NCI-H146 treated with DMSO at 0.1 percent for 48 hours (cell line): Measurements from ENCODE around the gene TRIM66.

ENCODE experiments used
- DNase-seq: peaks from one replicate; lab custom pipeline; 2025; ENCODE audit not compliant: unreplicated experiment; lab: John Stamatoyannopoulos, UW

The TRIM66 gene

DNA sequence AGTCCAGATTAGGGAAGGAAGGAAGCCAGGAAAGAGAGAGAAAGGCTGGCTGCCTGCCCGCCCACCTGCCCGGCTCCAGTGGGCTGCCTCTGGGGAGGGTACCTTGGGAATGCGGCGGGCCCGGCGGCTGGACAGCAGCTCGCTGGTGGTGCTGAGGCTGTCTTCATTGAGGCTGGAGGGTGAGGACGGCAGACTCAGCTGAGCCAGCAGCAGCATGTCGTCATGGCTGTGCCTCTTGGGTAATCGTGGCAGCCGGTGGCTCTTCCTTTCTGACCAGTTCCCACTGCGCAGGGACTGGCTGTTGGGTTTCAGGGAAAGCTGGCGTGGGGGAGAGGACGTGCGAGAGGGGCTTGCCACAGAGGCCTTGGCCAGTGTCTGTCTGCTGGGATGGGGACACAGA, 33.0 kb upstream of the TRIM66 start:
- no peak for DNase-seq

- DNase-seq: no peak
These were observed 32.3 kb upstream of the TRIM66 start for GRCh38 chr11:8714622-8715225.

DNA sequence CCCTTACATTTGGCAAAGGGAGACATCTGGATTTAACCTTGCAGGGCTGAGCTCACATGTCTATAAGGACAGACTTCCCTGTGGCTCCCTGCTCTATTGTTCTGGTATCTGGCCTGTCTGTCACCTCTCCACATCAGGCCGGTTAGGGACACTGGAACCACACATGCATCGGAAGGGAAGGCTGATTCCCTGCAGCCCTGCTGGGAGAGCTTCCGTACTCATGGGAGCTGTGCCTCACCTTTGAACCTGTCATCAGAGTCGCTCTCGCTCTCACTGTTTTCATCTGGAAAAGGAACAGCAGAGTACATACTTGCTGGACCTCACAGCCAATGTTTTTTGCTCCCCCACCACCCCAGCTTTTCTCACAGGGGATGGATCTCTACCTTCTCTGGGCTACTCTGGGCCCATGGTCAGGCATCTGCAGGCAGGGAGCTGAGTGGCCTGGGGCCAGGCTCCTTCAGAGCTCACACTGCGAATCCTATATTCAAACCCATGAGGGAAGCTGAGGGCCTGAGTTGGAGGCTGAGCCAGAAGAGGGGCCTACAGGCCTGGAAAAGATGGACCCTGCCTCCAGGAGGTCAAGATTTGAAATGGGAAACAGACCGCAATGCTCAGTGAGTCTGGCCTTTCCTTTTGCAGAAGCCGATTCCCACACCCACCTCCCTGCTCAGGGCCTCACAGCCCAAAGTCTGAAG, 31.4 kb upstream of the TRIM66 start:
- DNase-seq: no peak

GRCh38 chr11:8712506-8712905, 30.0 kb upstream of the TRIM66 start:
- DNase-seq: no peak

- DNase-seq: no peak
These were observed 29.5 kb upstream of the TRIM66 start for GRCh38 chr11:8711895-8712442.

GRCh38 chr11:8709777-8710176, 27.3 kb upstream of the TRIM66 start:
- DNase-seq: no peak

- no peak for DNase-seq
These were observed 26.7 kb upstream of the TRIM66 start for GRCh38 chr11:8709002-8709672.

- DNase-seq: no peak
These were observed 25.2 kb upstream of the TRIM66 start for GRCh38 chr11:8707541-8708191.

GRCh38 chr11:8706673-8707432, 24.4 kb upstream of the TRIM66 start:
- DNase-seq: no peak

GRCh38 chr11:8705146-8705545, 22.7 kb upstream of the TRIM66 start:
- DNase-seq: no peak

- no peak for DNase-seq
These were observed 21.7 kb upstream of the TRIM66 start for GRCh38 chr11:8704136-8704535.

DNA sequence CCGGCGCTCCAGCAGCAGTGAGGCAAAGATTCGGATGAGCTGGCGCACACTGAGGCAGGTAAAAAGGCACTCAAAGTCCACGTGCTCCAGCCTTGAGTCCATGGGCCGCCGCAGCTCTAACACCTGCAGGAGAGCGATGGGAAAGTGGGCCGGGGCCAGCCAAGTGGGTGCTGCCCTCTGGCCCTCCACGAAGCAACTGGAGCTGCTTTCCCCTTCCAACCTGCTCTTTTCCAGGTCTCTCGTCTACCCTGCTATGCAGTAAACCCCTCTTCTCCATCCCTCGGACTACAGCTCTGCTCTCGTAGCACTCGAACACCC, 20.1 kb upstream of the TRIM66 start:
- DNase-seq: no peak

DNA sequence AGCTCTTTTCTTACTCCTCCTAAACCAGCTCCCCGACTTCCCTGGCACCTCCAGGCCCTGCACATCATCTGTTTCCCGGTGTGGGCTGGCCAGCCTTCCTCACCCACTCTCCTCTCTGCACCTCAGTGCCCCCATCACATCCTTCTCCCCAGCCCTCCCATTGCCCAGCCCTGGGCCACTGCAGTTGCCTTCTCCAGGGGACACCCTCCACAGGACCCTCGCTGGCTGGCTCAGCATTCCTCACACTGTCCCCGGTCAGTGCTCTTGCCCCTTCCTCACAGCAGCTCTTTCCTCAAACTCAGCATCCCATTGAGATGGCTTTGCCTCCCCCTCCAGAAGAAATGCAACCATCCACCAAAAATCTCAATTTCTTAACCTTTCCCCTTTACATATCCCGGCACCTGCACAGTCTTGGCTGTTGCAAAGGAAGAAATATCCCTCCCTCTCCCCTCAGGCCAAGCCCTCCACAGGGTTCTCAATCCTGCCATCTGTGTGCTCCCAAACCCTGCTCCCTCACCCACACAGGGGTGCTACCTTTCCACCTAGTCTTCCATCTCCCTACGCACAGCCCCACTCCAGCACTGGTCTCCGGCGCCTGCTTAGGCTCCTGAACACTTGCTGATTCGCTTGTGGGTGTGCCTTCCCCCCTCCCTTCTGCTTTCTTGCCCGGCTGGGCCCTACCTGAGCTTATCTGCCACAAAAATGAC, 19.6 kb upstream of the TRIM66 start:
- no peak for DNase-seq

GRCh38 chr11:8699903-8700302, 17.4 kb upstream of the TRIM66 start:
- DNase-seq: no peak

DNA sequence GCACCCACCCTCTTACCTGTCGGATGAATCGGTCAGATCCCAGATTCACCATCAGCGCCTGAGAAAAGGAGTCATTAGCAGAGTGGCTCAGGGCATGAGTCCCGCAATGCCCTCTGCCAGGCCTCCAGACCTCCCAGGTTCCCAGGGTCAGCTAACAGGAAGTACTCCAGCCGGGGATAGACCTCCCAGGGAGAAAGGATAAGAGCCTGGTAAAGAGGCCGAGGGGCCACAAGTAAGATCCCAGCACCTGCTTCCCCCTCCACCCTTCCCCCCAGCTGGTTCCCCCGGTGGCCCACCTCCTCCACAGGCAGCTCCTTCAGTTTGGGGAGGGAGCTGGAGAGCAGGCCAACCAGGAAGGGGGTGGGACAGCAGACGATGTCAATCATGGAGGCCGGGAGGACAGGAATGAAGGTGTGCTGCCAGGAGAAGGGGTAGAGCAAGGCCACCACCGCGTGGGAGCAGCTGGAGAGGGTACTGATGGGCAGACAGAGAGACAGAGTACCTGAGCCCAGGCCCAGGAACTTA, 16.5 kb upstream of the TRIM66 start:
- no peak for DNase-seq

DNA sequence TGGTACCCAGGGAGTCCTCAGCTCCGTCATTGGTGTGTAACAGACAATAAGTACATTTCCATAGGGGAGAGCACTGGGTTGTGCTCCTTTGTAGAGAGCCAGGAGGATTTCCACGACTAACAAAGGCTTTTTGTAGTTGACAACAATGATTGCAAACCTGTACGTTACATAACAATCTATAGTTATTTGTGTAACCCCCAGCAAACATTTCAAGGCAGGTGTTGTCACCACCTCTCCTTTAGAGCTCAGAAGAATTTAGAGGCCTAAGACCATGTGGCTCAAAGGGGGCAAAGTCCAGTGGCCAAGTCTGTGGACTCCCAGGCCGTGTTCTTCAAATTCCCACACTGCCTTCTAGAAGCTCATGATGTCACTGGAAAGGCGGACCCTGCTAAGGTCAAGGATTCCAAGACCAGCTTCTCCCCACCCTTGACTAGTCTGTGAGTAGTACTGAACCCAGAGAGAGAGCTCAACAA, 15.9 kb upstream of the TRIM66 start:
- no peak for DNase-seq

DNA sequence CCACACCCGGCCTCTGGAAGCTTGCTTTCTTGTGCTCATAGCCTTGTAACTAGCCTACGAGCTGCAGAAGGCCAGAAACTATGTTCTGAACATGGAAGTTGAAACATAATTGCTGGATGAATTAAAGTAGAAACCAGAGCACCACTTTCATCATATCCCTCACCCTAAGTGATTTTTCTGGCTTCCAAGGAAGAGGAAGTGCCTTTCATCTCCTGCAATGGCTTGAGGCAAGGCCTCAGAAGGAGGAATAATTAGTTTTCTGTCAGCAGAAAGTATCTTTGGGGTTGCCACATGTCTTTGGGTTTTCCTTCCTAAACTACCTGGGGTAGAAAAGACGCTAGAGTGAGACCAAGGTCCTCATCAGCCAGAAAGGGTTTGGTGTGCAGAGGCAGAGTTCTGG, 14.6 kb upstream of the TRIM66 start:
- DNase-seq: no peak

GRCh38 chr11:8694137-8694536, 11.7 kb upstream of the TRIM66 start:
- DNase-seq: no peak

- no peak for DNase-seq
These were observed 11.1 kb upstream of the TRIM66 start for GRCh38 chr11:8693555-8693954.

GRCh38 chr11:8693010-8693551, 10.6 kb upstream of the TRIM66 start:
- no peak for DNase-seq
